GM18867 (cell line): ENCODE results near the gene ATP6AP2.
"Not testable (repeated sequence)": the region's sequence is repeated elsewhere in the genome, so short reads cannot be mapped to it uniquely, and the experiment has no call there.

Source experiments
- ATAC-seq: cut with Tn5 transposase; IDR thresholded peaks from one replicate; pipeline ENCODE4 v1.9.1; 2021; ENCODE audit warnings: mild to moderate bottlenecking, moderate library complexity; ENCODE audit not compliant: unreplicated experiment

ATP6AP2 gene

DNA sequence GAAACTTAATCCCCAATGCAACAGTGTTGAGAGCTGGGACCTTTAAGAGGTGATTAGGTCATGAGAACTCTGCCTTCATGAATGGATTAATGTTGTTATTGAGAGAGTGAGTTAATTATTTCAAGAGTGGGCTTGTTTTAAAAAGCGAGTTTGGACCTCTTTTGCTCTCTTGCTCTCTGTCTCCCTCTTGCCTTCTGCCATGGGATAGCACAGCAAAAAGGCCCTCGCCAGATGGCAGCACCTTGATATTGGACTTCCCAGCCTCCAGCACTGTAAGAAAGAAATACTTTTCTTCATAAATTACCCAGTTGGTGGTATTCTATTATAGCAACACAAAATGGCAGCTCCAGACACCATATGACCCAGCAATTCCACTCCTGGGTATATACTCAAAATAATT, 7.0 kb upstream of the ATP6AP2 start:
- no peak for ATAC-seq

DNA sequence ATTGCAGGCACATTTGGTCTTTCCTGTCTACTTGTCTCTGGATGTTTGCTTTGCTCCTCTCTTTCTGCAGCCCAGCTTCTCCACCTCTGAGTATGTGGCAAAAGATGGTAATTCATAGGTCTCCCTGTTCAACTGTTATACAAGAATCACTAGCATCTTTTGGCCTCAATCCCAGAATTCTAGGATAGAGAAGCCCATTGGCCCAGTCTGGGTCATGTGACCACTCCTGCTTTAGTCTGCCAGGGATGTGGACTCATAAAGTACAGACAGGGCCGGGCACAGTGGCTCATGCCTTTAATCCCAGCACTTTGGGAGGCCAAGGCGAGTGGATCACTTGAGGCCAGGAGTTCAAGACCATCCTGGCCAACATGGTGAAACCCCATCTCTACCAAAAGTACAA, 5.4 kb upstream of the ATP6AP2 start:
- not testable (repeated sequence) for ATAC-seq

DNA sequence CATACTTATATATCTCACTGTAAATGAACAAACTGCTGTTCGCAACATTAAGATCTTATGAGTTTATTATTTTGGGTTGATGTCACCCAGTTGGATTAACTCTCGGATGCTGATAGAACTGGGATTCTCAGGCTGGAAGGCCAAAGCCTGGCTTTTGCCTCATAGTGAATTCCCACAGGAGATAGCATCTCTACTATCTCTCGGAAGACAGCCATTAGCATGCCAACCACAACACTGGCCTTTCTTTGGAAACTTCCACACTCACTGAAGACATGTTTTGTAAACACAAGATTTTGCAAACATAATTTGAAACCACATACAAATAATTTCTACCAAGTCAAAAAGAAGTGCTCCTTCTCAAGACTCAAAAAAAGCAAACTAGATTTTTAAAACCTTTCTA, 4.5 kb upstream of the ATP6AP2 start:
- no peak for ATAC-seq

DNA sequence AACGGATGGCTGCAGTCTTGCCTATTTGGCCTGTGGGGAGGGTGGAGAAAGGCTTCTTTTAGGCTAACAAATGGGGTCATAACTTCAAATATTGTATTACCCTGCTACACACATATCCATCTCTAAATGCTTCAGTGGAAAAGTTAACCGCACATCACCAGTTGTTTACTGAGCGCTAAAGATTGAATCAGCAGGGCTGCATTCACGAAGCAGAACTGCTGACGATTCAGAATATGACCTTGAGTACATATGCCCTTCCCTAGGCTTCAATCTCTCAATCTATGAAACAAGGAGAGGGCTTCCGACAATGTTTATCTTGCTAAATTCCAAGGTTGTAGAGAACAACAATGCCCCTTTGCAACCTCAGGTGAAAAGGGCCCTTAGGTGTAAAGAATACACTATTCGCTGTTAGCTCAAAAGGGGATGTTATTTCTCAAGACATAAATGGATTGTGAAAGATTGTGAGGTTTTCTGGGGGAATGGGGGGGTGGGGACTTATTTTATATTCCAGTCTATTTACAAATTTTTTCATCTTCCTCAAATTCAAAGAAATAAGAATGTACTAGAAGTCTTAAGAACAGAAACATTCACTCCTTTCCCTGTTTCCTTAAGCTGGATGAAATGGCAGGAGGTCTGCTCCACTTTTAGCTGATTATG, 2.6 kb upstream of the ATP6AP2 start:
- ATAC-seq = no peak

DNA sequence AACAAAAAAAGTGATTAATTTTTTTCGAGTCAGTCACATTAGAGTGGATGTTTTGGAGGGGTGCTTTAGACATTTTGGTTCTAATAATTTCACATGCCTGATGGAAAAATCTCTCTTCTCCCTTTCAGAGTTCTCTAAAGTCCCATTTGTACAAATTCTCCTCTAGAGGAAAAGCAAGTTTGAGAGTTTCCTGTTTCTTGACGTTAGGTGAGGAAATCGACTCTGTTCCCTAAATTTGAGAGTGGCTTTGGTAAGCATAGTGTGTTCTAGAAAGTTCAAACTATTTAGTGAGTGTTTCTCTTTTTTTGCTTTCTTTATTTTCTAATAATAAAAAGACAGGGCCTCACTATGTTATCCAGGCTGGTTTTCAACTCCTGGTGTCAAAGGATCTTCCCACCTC, 1.6 kb upstream of the ATP6AP2 start:
- ATAC-seq = no peak

DNA sequence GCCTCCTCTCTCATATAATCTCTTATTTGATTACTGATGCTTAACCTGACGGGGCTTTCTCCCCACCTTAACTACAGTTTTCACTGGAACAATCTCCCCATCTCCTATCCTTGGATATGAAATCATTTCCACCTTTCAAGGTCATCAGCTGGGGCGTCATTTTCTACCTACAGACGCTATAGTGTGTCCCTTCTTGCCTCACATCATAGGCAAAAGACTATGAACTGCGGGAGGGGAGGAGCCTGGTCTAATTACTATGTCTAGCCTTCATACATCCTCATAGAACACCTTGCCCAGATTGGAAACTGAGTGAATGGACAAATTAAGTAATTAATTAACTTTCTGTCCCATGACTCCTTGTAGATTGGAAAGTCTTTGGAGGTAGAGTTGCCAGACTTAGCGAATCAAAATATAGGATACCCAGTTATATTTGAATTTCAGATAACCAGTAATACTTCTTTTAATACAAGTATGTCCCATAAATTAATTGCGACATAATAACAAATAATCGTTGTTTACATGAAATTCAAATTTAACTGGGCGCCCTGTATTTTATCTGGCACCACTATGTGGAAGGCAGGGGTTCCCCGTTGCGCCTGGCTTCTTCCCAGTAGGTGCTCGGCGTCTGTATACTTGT, 752 bp upstream of the ATP6AP2 start:
- peak; percentile 40 for ATAC-seq

DNA sequence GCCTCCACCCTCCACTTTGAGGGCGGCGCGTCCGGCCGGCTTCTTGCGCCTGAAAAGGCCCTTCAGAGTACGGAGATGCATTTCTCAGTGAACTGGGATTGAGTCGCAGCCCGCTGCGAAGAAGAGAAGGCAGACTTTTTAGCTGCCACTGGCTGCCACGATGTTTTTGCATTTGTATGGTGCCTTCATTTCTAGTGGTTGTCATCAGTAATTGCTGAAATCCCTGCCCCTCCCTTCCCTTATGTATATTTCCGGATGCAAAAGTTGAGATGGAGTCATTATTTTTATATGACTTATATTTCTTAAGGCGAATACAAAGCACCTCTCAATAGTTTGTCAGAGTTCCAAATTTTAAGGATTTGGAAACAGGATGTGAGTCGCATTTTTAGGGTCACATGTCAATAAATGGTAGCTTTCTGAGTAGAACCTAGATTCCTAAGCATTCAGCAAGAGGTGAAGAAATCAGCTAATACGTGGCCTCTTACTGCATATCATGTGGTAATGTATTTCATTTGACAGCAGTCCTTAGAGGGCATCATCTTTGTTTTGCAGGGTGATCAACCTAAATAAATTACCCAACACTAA, 658 bp downstream of the ATP6AP2 start:
- ATAC-seq = no peak

DNA sequence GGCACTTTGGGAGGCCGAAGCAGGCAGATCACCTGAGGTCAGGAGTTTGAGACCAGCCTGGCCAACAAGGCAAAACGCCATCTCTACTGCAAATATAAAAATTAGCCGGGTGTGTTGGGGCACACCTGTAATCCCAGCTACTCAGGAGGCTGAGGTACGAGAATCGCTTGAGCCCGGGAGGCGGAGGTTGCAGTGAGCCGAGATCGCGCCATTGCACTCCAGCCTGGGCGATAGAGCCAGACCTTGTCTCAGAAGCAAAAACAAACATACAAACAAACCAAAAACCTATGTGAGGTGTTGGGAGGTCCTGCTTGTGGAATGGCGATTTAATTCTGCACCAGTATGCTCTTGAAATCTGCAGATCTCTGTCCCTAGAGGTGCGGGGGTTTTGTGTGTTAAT, 1.4 kb downstream of the ATP6AP2 start:
- not testable (repeated sequence) for ATAC-seq

DNA sequence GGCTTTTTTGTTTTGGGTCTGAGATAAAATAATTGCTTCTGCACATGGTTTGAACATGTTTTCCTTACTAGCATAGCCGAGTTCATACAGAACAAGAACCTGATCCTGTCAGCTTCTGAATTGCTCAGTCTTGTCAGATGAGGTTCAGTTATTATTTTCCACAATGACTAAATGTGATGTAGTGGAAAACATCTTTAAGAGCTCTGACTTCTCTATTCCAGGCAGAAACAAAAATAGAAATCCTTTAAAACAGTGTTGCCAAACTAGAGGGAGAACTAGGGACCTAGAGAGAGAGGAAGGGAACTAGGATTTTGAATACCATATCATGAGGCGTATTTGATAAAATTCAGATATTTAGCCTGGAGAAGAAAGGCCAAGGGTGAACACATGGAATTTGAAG, 2.0 kb downstream of the ATP6AP2 start:
- no peak for ATAC-seq

DNA sequence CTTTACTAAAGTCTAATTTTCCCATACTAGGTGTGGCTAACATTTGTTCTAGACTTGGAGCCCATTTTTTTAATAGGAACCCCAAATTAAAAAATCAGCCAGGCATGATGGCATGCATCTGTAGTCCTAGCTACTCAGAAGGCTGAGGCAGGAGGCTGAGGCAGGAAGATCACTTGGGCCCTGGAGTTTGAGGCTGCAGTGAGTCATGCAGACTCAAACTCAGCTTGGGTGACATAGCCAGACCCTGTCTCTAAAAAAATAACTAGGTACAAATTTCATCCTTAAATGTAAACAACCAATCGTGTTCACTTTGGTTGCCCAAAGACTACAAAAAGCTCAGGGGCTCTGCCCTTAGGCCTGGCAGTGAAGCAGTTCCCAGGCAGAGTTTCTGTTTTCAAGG, 6.9 kb downstream of the ATP6AP2 start:
- not testable (repeated sequence) for ATAC-seq

DNA sequence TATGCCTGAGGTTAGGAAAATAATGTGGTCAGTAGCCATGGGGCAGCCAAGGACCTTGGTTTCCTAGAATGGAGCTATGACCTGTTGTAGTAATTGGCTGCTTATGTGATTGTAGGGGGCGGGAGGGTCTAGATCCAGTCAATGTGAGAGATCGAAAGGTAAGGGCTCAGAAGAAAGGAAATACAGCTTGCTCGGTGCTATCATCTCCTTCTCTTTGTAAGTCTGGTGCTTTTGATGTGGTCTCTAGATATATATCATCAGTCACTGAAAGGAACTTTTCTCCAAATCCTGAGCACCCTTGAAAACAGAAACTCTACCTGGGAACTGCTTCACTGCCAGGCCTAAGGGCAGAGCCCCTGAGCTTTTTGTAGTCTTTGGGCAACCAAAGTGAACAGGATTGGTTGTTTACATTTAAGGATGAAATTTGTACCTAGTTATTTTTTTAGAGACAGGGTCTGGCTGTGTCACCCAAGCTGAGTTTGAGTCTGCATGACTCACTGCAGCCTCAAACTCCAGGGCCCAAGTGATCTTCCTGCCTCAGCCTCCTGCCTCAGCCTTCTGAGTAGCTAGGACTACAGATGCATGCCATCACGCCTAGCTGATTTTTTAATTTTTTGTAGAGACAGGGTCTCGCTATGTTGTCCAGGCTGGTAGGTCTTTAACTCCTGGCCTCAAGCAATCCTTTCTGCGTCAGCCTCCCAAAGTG, 9.0 kb downstream of the ATP6AP2 start:
- ATAC-seq = not testable (repeated sequence)

DNA sequence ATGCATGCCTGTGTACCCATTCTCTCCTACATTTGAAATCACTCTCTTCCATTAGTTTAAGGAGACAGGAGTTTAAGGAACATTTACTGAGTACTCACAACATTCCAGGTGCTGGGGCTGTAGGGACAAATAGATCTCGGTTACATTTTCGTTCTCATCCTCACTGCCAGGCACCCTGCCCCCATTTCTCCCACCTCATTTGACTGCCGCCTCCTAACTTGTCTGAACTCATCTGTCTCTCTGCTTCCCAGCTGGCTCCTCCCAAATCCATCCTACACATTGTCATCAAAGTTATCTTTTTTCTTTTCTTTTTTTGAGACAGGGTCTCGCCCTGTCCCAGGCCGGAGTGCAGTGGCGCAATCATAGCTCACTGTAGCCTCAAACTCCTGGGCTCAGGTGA, 22.7 kb downstream of the ATP6AP2 start:
- no peak for ATAC-seq

DNA sequence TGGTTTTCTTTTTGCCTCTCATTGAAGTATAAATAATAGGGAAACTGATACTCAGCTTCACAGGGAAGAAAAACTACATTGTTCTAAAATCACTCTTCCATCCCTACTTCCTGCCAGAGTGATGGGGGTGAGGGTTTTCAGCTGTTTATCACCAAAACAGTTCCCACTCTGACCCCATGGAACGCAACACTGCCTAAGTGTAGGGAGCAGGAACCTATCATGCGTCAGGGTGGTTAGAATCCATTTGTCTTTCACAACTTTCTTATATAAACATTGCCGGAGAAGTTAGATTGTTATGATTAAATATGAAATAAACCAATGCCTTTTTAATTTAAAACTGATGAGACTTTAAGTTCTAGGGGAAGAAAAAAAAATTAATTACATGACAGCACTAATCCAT, 26.6 kb downstream of the ATP6AP2 start:
- no peak for ATAC-seq

DNA sequence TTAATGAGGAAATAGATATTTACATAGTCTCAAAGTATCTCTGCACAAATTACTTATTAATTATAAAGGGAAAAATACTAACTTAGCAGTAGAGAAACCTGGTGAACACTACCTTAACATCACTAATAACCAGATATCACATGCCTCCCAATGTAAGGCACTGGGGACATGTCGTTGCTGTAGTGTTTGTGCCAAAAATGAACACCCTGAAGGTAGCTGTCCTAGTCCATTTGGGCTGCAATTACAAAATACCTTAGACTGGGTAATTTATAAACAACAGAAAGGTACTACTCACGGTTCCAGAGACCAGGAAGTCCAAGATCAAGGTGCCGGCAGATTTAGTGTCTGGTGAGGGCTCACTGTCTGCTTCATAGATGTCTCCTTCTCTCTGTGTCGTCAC, 31.7 kb downstream of the ATP6AP2 start:
- no peak for ATAC-seq

DNA sequence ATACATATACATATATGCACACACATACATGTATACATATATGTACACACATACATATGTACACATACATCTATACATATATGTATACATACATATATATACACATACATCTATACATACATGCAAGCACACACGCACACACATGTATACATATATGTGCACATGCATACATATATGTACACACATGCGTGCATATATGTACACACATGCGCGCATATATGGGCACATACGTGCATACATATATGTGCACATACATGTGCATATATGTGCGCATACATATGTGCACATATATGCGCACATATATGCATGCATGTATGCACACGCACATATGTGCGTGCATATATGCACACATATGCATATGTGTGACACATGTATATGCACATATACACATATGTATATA, 35.2 kb downstream of the ATP6AP2 start:
- ATAC-seq = no peak

DNA sequence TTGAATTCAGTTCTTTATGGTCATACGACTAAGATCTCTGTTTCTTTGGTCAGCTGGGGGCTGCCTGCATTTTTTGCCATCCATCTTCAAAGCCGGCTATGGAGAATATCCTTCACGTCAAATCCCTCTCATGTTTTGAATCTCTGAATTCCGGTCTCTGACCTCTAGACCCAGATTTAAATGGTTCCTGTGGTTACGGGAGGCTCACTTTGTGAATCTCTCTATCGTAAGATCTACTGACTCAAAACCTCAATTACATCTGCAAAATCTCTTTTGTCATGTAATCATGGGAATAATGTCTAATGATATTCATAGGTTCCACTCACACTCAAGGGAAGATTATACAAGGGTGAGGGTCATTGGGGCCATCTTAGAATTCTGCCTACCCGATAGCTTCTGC, 36.8 kb downstream of the ATP6AP2 start:
- no peak for ATAC-seq

DNA sequence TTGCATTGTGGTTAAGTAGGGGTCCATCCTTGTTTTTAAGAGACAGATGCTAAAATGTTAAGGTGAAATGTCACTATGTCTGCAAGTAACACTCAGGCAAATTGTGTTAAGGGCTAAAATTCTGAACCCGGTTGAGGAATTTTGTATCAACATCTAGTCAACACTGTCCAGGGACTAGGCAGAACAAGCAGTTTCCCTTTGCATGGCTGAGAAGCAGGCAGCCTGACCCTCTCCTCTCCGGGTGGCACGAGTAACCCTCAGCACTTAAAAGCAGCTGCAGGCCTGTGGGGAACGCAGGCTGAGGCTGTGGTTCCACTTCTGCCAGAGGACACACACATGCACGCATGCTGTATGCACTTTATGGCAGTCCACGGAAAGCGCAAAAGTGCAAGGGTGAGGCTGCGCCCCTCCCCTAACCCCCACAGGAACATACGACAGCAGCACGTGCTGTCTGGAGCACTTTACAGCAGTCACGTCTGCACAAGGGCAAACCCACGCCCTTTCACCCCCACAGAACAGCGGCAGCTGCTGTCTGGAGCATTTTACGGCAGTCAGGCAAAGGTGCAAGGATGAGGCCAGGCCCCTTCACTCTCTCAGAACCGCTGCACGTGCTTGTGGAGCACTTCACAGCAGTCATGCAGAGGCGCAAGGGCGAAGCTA, 41.8 kb downstream of the ATP6AP2 start:
- ATAC-seq = no peak

DNA sequence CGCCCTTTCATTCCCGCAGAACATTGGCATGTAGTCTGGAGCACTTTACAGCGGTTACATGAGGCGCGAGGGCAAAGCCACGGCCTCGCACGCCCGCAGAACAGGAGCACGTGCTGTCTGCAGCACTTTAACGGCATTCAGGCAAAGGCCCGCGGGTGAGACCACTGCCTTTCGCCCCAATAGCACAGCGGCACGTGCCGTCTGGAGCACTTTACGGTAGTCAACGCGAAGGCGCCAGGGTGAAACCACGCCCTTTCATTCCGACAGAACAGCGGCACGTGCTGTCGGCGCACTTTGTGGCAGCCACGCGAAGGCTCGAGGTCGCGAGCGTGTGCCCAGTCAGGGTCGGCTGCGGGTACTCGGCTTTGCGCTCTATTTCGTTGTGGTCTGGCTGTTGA, 42.4 kb downstream of the ATP6AP2 start, which contains the start of gene MPC1L:
Gene MPC1L (plus strand): TSS at position 290 of the 398 bp plus-strand sequence. CDS start 138 bp downstream, outside the sequence.
- ATAC-seq = no peak

DNA sequence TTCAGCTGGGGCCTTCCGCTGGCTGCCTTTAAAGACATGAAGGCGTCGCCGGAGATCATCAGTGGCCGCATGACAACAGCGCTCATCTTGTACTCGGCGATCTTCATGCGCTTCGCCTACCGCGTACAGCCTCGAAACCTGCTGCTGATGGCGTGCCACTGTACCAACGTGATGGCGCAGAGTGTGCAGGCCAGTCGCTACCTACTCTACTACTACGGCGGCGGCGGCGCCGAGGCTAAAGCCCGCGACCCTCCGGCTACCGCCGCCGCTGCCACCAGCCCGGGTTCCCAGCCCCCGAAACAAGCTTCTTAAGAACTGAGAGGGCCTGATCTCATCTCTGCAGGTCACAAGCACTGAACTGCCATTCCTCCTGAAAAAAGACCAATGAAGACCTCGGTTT, 42.9 kb downstream of the ATP6AP2 start:
- no peak for ATAC-seq

DNA sequence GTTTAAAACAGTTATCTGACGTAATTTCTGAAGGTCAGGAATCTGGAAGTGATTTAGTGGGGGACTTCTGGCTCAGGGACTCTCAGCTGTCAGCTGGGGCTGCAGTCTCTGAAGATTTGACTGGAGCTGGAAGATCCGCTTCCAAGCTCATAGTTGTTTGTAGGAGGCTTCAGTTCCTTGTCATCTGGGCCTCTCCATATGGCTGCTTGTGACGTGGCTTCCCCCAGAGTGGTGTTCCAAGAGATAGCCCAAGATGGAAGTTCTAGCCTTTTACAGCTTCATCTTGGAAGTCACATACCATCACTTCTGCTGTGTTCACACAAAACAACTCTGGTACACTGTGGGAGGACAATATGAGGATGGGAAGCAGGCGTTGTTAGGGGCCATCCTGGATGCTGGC, 44.5 kb downstream of the ATP6AP2 start:
- no peak for ATAC-seq

DNA sequence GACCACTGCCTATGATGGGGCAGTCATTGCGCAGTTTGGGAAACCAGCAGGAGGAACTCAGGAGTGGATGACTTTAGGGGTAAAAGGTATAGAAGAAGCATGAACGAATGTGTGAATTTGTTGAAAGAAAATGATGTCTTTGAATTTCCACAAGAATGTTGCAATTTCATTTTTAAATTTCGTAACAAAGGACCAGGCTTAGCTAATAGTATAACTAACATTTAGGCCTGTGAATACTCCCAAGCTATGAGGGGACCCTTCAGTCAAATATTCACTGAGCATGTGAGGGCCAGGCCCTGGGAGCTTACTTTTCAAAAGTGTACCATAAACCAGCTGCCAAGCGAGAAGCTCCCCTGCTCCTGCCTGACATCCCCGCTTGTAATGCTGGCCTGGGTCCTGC, 47.7 kb downstream of the ATP6AP2 start:
- ATAC-seq = no peak
